ENCODE data around the gene CHMP6.

Gene CHMP6

GRCh38 chr17:80991645-80992076, at the start of gene CHMP6:
CHMP6 (plus strand) TSS chr17:80991841; CDS start chr17:80991919, 78 bp downstream.
- in situ Hi-C loops (cut with MboI; ENCODE audit: low sequenced_read_pairs), result no loop called here

GRCh38 chr17:80942423-80943345, 49.0 kb upstream of the CHMP6 start:
- in situ Hi-C loops (cut with MboI; ENCODE audit: low sequenced_read_pairs), result no loop called here

GRCh38 chr17:80943346-80944145, 48.1 kb upstream of the CHMP6 start:
- in situ Hi-C loops (cut with MboI; ENCODE audit: low sequenced_read_pairs), result no loop called here

- in situ Hi-C loops (cut with MboI; ENCODE audit: low sequenced_read_pairs), result no loop called here
Observed at GRCh38 chr17:80944326-80944725, 47.3 kb upstream of the CHMP6 start.

- in situ Hi-C loops (cut with MboI; ENCODE audit: low sequenced_read_pairs), result no loop called here
Observed at GRCh38 chr17:80945736-80946135, 45.9 kb upstream of the CHMP6 start.

GRCh38 chr17:80946449-80946848, 45.2 kb upstream of the CHMP6 start:
- in situ Hi-C loops (cut with MboI; ENCODE audit: low sequenced_read_pairs), result no loop called here

GRCh38 chr17:80947200-80947940, 44.3 kb upstream of the CHMP6 start:
- in situ Hi-C loops (cut with MboI; ENCODE audit: low sequenced_read_pairs), result no loop called here

GRCh38 chr17:80948019-80948975, 43.3 kb upstream of the CHMP6 start:
- in situ Hi-C loops (cut with MboI; ENCODE audit: low sequenced_read_pairs), result no loop called here

GRCh38 chr17:80948976-80949450, 42.6 kb upstream of the CHMP6 start:
- in situ Hi-C loops (cut with MboI; ENCODE audit: low sequenced_read_pairs), result no loop called here

GRCh38 chr17:80949451-80950421, 41.9 kb upstream of the CHMP6 start:
- in situ Hi-C loops (cut with MboI; ENCODE audit: low sequenced_read_pairs), result no loop called here

GRCh38 chr17:80950466-80951120, 41.0 kb upstream of the CHMP6 start:
- in situ Hi-C loops (cut with MboI; ENCODE audit: low sequenced_read_pairs), result no loop called here

GRCh38 chr17:80951121-80952090, 40.2 kb upstream of the CHMP6 start:
- in situ Hi-C loops (cut with MboI; ENCODE audit: low sequenced_read_pairs), result no loop called here

GRCh38 chr17:80952291-80952690, 39.4 kb upstream of the CHMP6 start:
- in situ Hi-C loops (cut with MboI; ENCODE audit: low sequenced_read_pairs), result no loop called here

GRCh38 chr17:80953471-80954315, 37.9 kb upstream of the CHMP6 start:
- in situ Hi-C loops (cut with MboI; ENCODE audit: low sequenced_read_pairs), result no loop called here

GRCh38 chr17:80955078-80955477, 36.6 kb upstream of the CHMP6 start:
- in situ Hi-C loops (cut with MboI; ENCODE audit: low sequenced_read_pairs), result no loop called here

- in situ Hi-C loops (cut with MboI; ENCODE audit: low sequenced_read_pairs), result no loop called here
Observed at GRCh38 chr17:80955671-80956280, 35.9 kb upstream of the CHMP6 start.
